VCaP (cell line): ENCODE data around the gene MAX.

ENCODE experiments used
- H3K27ac ChIP-seq: fragments of 450-650 bp; 2 replicates; pipeline ENCODE4 v1.5.1; 2017
- TF ChIP-seq, protein P1 (sequence below): fragments of 450-650 bp; conservative IDR thresholded peaks from 2 replicates; pipeline ENCODE4 v1.5.1; 2017; ENCODE audit warnings: mild to moderate bottlenecking, moderate library complexity

The MAX gene

GRCh38 chr14:65071544-65071943 lies 30.8 kb downstream of the MAX start:
- TF ChIP-seq, protein P1, sequence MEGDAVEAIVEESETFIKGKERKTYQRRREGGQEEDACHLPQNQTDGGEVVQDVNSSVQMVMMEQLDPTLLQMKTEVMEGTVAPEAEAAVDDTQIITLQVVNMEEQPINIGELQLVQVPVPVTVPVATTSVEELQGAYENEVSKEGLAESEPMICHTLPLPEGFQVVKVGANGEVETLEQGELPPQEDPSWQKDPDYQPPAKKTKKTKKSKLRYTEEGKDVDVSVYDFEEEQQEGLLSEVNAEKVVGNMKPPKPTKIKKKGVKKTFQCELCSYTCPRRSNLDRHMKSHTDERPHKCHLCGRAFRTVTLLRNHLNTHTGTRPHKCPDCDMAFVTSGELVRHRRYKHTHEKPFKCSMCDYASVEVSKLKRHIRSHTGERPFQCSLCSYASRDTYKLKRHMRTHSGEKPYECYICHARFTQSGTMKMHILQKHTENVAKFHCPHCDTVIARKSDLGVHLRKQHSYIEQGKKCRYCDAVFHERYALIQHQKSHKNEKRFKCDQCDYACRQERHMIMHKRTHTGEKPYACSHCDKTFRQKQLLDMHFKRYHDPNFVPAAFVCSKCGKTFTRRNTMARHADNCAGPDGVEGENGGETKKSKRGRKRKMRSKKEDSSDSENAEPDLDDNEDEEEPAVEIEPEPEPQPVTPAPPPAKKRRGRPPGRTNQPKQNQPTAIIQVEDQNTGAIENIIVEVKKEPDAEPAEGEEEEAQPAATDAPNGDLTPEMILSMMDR, result no peak
- peak overlapping the region; percentile 85 for H3K27ac ChIP-seq

- TF ChIP-seq, protein P1, result no peak
- H3K27ac ChIP-seq, result peak overlapping the region; percentile 85
Observed at GRCh38 chr14:65070471-65070976, 31.8 kb downstream of the MAX start.

DNA sequence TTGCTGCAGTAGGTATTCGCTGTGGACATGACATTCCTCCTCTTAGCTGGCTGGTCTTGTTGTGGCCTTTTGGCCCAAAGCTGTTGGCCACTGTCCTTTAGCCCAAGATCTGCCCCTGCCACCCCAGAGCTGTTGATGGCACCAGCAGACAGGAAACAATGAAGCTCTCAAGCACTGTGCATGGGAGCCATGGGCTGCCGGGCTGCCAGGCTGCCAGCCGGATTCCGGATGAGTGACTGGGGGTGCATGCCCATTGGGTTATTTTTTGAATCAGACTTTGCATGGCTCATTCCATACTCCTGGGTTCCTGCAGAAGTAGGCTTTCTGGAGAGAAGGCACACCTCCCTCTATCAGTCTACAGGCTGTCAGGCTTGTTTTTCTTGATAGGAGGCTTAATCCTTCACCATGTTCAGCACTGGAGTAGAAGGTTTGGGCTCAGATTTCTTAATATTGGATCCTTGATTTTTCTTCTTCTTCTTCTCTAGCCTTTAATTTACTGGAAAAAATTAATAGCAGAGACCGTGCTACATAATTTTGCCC lies 32.4 kb downstream of the MAX start:
- H3K27ac ChIP-seq, result peak overlapping the region; percentile 85

DNA sequence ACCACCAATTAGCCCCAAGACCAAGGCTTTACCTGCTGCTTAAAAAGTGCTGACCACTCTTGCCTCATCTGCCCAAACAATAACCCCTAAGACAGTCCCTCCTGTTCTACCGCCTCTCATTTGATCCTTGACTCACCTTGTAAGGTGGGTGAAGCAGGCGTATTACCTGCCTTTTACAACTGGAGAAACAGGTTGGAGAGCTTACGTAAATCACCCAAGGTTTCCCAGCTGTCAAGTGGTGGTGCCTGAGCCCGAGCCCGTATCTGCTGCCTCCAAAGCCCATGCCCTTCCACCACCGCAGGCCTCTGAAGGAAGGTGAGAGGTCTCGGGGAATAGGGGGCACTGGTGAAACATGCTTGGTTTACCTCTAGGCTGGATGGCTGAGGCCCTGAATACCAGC lies 36.6 kb downstream of the MAX start:
- no peak overlapping the region for H3K27ac ChIP-seq
- TF ChIP-seq, protein P1, result no peak

More for the DNA sequence above, 32.4 kb downstream of the MAX start:
- TF ChIP-seq, protein P1, result no peak

DNA sequence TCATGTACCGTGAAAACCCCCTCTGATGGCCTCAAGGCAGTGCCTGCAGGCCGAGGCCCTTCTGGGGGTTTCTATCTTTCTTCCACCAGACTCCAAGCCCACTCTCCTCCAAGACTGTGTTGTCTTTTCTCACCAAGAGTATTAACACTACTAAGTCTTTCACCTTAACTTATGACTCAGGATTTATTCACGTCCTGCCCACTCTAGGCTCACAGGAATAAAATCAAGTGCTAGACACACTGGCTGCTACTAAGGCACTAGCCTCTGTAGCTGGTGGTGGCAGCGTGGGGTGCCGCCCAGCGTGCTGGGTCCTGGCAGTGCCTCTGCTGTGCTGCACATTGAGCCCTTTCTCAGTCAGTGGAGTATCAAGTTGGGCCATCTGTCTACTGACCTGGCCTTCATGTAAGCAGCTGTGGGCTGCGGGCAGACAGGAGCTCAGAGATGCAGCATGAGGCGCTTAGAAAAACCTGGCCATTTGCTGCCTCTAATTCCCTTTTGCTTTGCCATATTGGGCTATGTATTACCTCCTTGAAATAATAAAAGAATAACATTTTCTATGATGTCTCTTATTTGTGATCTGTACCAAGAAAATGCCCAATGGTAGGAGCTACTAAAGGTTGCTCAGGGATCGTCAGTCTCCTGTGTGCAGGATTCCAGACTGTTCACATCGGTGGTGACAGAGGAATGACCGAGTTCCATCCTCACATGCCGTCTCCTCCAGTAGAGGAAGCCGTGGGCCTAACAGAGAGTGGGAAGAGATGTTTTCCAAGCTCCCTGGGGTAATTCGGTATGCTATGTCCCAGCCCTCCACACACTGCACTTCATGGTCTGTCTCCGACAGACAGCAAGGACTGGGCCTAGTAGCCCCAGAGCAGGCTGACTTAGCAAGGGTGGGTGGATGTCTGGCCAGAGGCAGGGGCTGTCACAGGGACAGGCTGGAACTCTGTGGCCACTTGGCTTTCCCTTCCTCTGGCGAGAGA lies 39.9 kb downstream of the MAX start:
- no peak overlapping the region for H3K27ac ChIP-seq
- TF ChIP-seq, protein P1, result no peak

GRCh38 chr14:65057695-65058094 lies 44.6 kb downstream of the MAX start:
- TF ChIP-seq, protein P1, result no peak
- no peak overlapping the region for H3K27ac ChIP-seq

DNA sequence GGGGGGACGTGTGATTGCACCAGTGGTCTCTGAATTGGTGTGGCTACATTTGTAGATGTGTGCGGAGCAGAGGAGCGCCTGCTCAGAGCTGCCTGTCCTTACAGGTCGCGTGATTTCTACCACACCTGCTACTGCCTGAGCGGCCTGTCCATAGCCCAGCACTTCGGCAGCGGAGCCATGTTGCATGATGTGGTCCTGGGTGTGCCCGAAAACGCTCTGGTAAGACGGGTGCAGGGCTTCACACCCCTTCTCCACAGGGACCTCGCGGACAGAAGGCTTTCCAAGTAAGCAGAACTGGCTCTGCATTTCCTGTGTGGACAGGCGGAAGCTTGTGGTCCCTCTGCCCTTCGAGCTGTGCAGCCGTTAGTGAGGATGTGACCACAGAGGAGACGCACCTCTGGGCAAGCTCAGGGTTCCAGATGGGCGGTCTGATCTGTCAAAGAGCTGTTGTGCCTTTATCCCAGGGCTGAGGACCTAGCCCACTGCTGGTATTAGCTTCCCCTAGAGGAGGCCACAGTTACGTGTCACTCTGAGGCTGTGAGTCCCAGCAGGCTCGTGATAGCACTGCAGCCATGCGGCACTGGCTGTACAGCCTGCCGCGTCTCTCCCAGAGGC lies 47.7 kb downstream of the MAX start:
- TF ChIP-seq, protein P1, result no peak
- no peak overlapping the region for H3K27ac ChIP-seq
